DND-41 (cell line): ENCODE measurements around the gene CALCA.

ENCODE experiments used
- ATAC-seq: fragments of 200-7000 bp; cut with Tn5 transposase; 3 replicates; pipeline ENCODE4 v1.9.1; 2021; ENCODE audit warnings: low read depth; ENCODE audit not compliant: insufficient read depth
- DNase-seq: peaks from one replicate; pipeline ENCODE4 v3.0.0-alpha.2; 2020
- H2AFZ ChIP-seq: 2 replicates; pipeline ENCODE4 v1.6.0; 2012; ENCODE audit warnings: low read depth, low read length
- H3K27ac ChIP-seq: 2 replicates; pipeline ENCODE4 v1.5.1; 2012; ENCODE audit warnings: low read length, inconsistent platforms
- H3K27me3 ChIP-seq: fragments of 200-600 bp; sonication (generic); 2 replicates; pipeline ENCODE4 v1.6.0; 2012; ENCODE audit warnings: low read length, mild to moderate bottlenecking, inconsistent platforms; ENCODE audit not compliant: insufficient read depth, poor library complexity
- H3K36me3 ChIP-seq: 2 replicates; pipeline ENCODE4 v1.5.1; 2012; ENCODE audit warnings: low read length, inconsistent platforms; ENCODE audit not compliant: insufficient read depth
- H3K4me1 ChIP-seq: 2 replicates; pipeline ENCODE4 v1.5.1; 2012; ENCODE audit warnings: mild to moderate bottlenecking, low read length; ENCODE audit not compliant: insufficient read depth
- H3K4me2 ChIP-seq: 2 replicates; pipeline ENCODE4 v1.6.0; 2012; ENCODE audit warnings: mild to moderate bottlenecking, moderate library complexity, low read length, inconsistent platforms; ENCODE audit not compliant: insufficient read depth
- H3K4me3 ChIP-seq, 2 experiments: fragments of 200-600 bp in 1 of 2; shearing (Covaris generic) in 1 of 2; 2 replicates each; pipeline ENCODE4 v1.5.1; 2012 to 2016; ENCODE audit warnings: inconsistent platforms in 2 of 2, low read length in 2 of 2, mild to moderate bottlenecking in 2 of 2, low read depth in 1 of 2, moderate library complexity in 1 of 2
- H3K79me2 ChIP-seq: 2 replicates; pipeline ENCODE4 v1.6.0; 2012; ENCODE audit warnings: low read length, inconsistent platforms; ENCODE audit not compliant: insufficient read depth
- H3K9ac ChIP-seq: 2 replicates; pipeline ENCODE4 v1.6.0; 2012; ENCODE audit warnings: low read depth, mild to moderate bottlenecking, inconsistent platforms, low read length, moderate library complexity
- H3K9me3 ChIP-seq: 2 replicates; pipeline ENCODE4 v1.5.1; 2012; ENCODE audit warnings: low read length, moderate library complexity, mild to moderate bottlenecking, inconsistent platforms; ENCODE audit not compliant: insufficient read depth, severe bottlenecking
- H4K20me1 ChIP-seq: 2 replicates; pipeline ENCODE4 v1.6.0; 2012; ENCODE audit warnings: low read length; ENCODE audit not compliant: insufficient read depth
- EZH2 ChIP-seq: IDR thresholded peaks from 3 replicates; pipeline ENCODE4 v1.6.1; 2012; ENCODE audit warnings: borderline replicate concordance, low read depth, mild to moderate bottlenecking, moderate library complexity, low read length, inconsistent platforms; ENCODE audit not compliant: severe bottlenecking
- TF ChIP-seq, protein P1 (sequence below): IDR thresholded peaks from 2 replicates; pipeline ENCODE4 v1.5.1; 2012; ENCODE audit warnings: borderline replicate concordance, low read length, moderate library complexity, mild to moderate bottlenecking; ENCODE audit not compliant: poor library complexity, severe bottlenecking; ENCODE audit errors: extremely low read depth

CALCA gene

GRCh38 chr11:14927146-14927545 is 45.0 kb downstream of the CALCA start:
- Histone ChIP-seq H4K20me1 (no peaks in the 10 kb centered on the region), H3K9me3 (peaks cover 2% of the 10 kb centered on the region), H3K79me2 (no peaks in the 10 kb centered on the region), H3K4me3 (no peak overlapping the region), H3K27me3 (peaks cover 9% of the 10 kb centered on the region), H3K36me3 (no peaks in the 10 kb centered on the region), H3K4me2 (no peak overlapping the region), H3K4me1 (no peaks in the 10 kb centered on the region), H3K27ac (no peak overlapping the region), H3K9ac (no peak overlapping the region), H2AFZ (no peak overlapping the region)
- DNase-seq = no peak
- no peak for ATAC-seq
- TF ChIP-seq EZH2 = no peak
- TF ChIP-seq, protein P1, sequence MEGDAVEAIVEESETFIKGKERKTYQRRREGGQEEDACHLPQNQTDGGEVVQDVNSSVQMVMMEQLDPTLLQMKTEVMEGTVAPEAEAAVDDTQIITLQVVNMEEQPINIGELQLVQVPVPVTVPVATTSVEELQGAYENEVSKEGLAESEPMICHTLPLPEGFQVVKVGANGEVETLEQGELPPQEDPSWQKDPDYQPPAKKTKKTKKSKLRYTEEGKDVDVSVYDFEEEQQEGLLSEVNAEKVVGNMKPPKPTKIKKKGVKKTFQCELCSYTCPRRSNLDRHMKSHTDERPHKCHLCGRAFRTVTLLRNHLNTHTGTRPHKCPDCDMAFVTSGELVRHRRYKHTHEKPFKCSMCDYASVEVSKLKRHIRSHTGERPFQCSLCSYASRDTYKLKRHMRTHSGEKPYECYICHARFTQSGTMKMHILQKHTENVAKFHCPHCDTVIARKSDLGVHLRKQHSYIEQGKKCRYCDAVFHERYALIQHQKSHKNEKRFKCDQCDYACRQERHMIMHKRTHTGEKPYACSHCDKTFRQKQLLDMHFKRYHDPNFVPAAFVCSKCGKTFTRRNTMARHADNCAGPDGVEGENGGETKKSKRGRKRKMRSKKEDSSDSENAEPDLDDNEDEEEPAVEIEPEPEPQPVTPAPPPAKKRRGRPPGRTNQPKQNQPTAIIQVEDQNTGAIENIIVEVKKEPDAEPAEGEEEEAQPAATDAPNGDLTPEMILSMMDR = no peak

- Histone ChIP-seq H2AFZ (no peak overlapping the region), H3K4me2 (no peak overlapping the region), H3K27ac (no peak overlapping the region), H3K27me3 (peaks cover 13% of the 10 kb centered on the region), H3K9me3 (peaks cover 2% of the 10 kb centered on the region), H3K4me1 (no peaks in the 10 kb centered on the region), H3K9ac (no peak overlapping the region), H4K20me1 (no peaks in the 10 kb centered on the region), H3K36me3 (no peaks in the 10 kb centered on the region), H3K79me2 (no peaks in the 10 kb centered on the region), H3K4me3 (no peak overlapping the region)
- ATAC-seq (no peak), DNase-seq (no peak)
- TF ChIP-seq, protein P1 = no peak
- TF ChIP-seq EZH2 = no peak
These were observed 47.8 kb downstream of the CALCA start for GRCh38 chr11:14924318-14924717.
